ENCODE results near the gene IRF5.

The IRF5 gene

GRCh38 chr7:128937647-128938543 is at the start of gene IRF5:
Gene IRF5, plus strand, starts transcription at chr7:128937927. Its CDS starts 4,155 bp downstream, at chr7:128942082.
- peaks cover 2% of the 10 kb centered on the region for H3K27me3 ChIP-seq (ENCODE audit: control insufficient read depth, insufficient read depth, low read length)
- H3K9ac ChIP-seq (ENCODE audit: low read length), result no peak within 1 kb of the TSS
- no peaks in the 10 kb centered on the region for H3K36me3 ChIP-seq (ENCODE audit: control insufficient read depth, insufficient read depth, low read length)
- no peaks in the 10 kb centered on the region for H3K4me1 ChIP-seq (ENCODE audit: control insufficient read depth, insufficient read depth, low read length)
- H3K27ac ChIP-seq (ENCODE audit: low read depth, low read length), result no peak within 1 kb of the TSS
- peak within 1 kb of the TSS; percentile 75 for H3K4me3 ChIP-seq (ENCODE audit: low read length)

- Histone ChIP-seq H3K36me3 (ENCODE audit: control insufficient read depth, insufficient read depth, low read length) (no peaks in the 10 kb centered on the region), H3K27ac (ENCODE audit: low read depth, low read length) (no peak overlapping the region), H3K4me1 (ENCODE audit: control insufficient read depth, insufficient read depth, low read length) (no peaks in the 10 kb centered on the region), H3K27me3 (ENCODE audit: control insufficient read depth, insufficient read depth, low read length) (peaks cover 16% of the 10 kb centered on the region), H3K9ac (ENCODE audit: low read length) (no peak overlapping the region), H3K4me3 (ENCODE audit: low read length) (no peak overlapping the region)
These were observed 49.5 kb upstream of the IRF5 start for GRCh38 chr7:128888039-128888755.

- no peaks in the 10 kb centered on the region for H3K4me1 ChIP-seq (ENCODE audit: control insufficient read depth, insufficient read depth, low read length)
- no peak overlapping the region for H3K9ac ChIP-seq (ENCODE audit: low read length)
- H3K36me3 ChIP-seq (ENCODE audit: control insufficient read depth, insufficient read depth, low read length), result no peaks in the 10 kb centered on the region
- H3K27ac ChIP-seq (ENCODE audit: low read depth, low read length), result no peak overlapping the region
- H3K27me3 ChIP-seq (ENCODE audit: control insufficient read depth, insufficient read depth, low read length), result peaks cover 16% of the 10 kb centered on the region
- H3K4me3 ChIP-seq (ENCODE audit: low read length), result no peak overlapping the region
These were observed 49.0 kb upstream of the IRF5 start for GRCh38 chr7:128888756-128889095.

- H3K4me3 ChIP-seq (ENCODE audit: low read length), result no peak overlapping the region
- H3K27me3 ChIP-seq (ENCODE audit: control insufficient read depth, insufficient read depth, low read length), result peaks cover 16% of the 10 kb centered on the region
- no peak overlapping the region for H3K9ac ChIP-seq (ENCODE audit: low read length)
- no peaks in the 10 kb centered on the region for H3K36me3 ChIP-seq (ENCODE audit: control insufficient read depth, insufficient read depth, low read length)
- H3K4me1 ChIP-seq (ENCODE audit: control insufficient read depth, insufficient read depth, low read length), result no peaks in the 10 kb centered on the region
- H3K27ac ChIP-seq (ENCODE audit: low read depth, low read length), result no peak overlapping the region
These were observed 48.6 kb upstream of the IRF5 start for GRCh38 chr7:128889121-128889520.

GRCh38 chr7:128890306-128891109 is 47.2 kb upstream of the IRF5 start:
- Histone ChIP-seq H3K4me3 (ENCODE audit: low read length) (no peak overlapping the region), H3K27me3 (ENCODE audit: control insufficient read depth, insufficient read depth, low read length) (peaks cover 16% of the 10 kb centered on the region), H3K27ac (ENCODE audit: low read depth, low read length) (no peak overlapping the region)

GRCh38 chr7:128891110-128891941 is 46.4 kb upstream of the IRF5 start:
- Histone ChIP-seq H3K4me1 (ENCODE audit: control insufficient read depth, insufficient read depth, low read length) (no peaks in the 10 kb centered on the region), H3K9ac (ENCODE audit: low read length) (no peak overlapping the region), H3K27me3 (ENCODE audit: control insufficient read depth, insufficient read depth, low read length) (peaks cover 16% of the 10 kb centered on the region), H3K36me3 (ENCODE audit: control insufficient read depth, insufficient read depth, low read length) (no peaks in the 10 kb centered on the region), H3K4me3 (ENCODE audit: low read length) (no peak overlapping the region), H3K27ac (ENCODE audit: low read depth, low read length) (no peak overlapping the region)

More at GRCh38 chr7:128890306-128891109, 47.2 kb upstream of the IRF5 start:
- no peaks in the 10 kb centered on the region for H3K4me1 ChIP-seq (ENCODE audit: control insufficient read depth, insufficient read depth, low read length)
- H3K9ac ChIP-seq (ENCODE audit: low read length), result no peak overlapping the region
- H3K36me3 ChIP-seq (ENCODE audit: control insufficient read depth, insufficient read depth, low read length), result no peaks in the 10 kb centered on the region

- H3K36me3 ChIP-seq (ENCODE audit: control insufficient read depth, insufficient read depth, low read length), result no peaks in the 10 kb centered on the region
- no peak overlapping the region for H3K27ac ChIP-seq (ENCODE audit: low read depth, low read length)
- no peak overlapping the region for H3K4me3 ChIP-seq (ENCODE audit: low read length)
- no peaks in the 10 kb centered on the region for H3K4me1 ChIP-seq (ENCODE audit: control insufficient read depth, insufficient read depth, low read length)
- peaks cover 16% of the 10 kb centered on the region for H3K27me3 ChIP-seq (ENCODE audit: control insufficient read depth, insufficient read depth, low read length)
- H3K9ac ChIP-seq (ENCODE audit: low read length), result no peak overlapping the region
These were observed 45.8 kb upstream of the IRF5 start for GRCh38 chr7:128891942-128892269.

- Histone ChIP-seq H3K9ac (ENCODE audit: low read length) (no peak overlapping the region), H3K27ac (ENCODE audit: low read depth, low read length) (no peak overlapping the region), H3K27me3 (ENCODE audit: control insufficient read depth, insufficient read depth, low read length) (peaks cover 16% of the 10 kb centered on the region), H3K36me3 (ENCODE audit: control insufficient read depth, insufficient read depth, low read length) (no peaks in the 10 kb centered on the region), H3K4me3 (ENCODE audit: low read length) (no peak overlapping the region), H3K4me1 (ENCODE audit: control insufficient read depth, insufficient read depth, low read length) (no peaks in the 10 kb centered on the region)
These were observed 45.0 kb upstream of the IRF5 start for GRCh38 chr7:128892521-128893250.

- Histone ChIP-seq H3K9ac (ENCODE audit: low read length) (no peak overlapping the region), H3K4me1 (ENCODE audit: control insufficient read depth, insufficient read depth, low read length) (no peaks in the 10 kb centered on the region), H3K36me3 (ENCODE audit: control insufficient read depth, insufficient read depth, low read length) (no peaks in the 10 kb centered on the region), H3K4me3 (ENCODE audit: low read length) (no peak overlapping the region), H3K27ac (ENCODE audit: low read depth, low read length) (no peak overlapping the region), H3K27me3 (ENCODE audit: control insufficient read depth, insufficient read depth, low read length) (peaks cover 14% of the 10 kb centered on the region)
These were observed 44.3 kb upstream of the IRF5 start for GRCh38 chr7:128893251-128894100.

GRCh38 chr7:128894101-128894440 is 43.7 kb upstream of the IRF5 start:
- H3K36me3 ChIP-seq (ENCODE audit: control insufficient read depth, insufficient read depth, low read length), result no peaks in the 10 kb centered on the region
- H3K27me3 ChIP-seq (ENCODE audit: control insufficient read depth, insufficient read depth, low read length), result peaks cover 12% of the 10 kb centered on the region
- no peak overlapping the region for H3K4me3 ChIP-seq (ENCODE audit: low read length)

GRCh38 chr7:128895320-128895719 is 42.4 kb upstream of the IRF5 start:
- peaks cover 9% of the 10 kb centered on the region for H3K27me3 ChIP-seq (ENCODE audit: control insufficient read depth, insufficient read depth, low read length)
- no peaks in the 10 kb centered on the region for H3K4me1 ChIP-seq (ENCODE audit: control insufficient read depth, insufficient read depth, low read length)
- H3K36me3 ChIP-seq (ENCODE audit: control insufficient read depth, insufficient read depth, low read length), result no peaks in the 10 kb centered on the region
- H3K9ac ChIP-seq (ENCODE audit: low read length), result no peak overlapping the region
- H3K4me3 ChIP-seq (ENCODE audit: low read length), result no peak overlapping the region
- no peak overlapping the region for H3K27ac ChIP-seq (ENCODE audit: low read depth, low read length)

More at GRCh38 chr7:128894101-128894440, 43.7 kb upstream of the IRF5 start:
- H3K4me1 ChIP-seq (ENCODE audit: control insufficient read depth, insufficient read depth, low read length), result no peaks in the 10 kb centered on the region
- H3K27ac ChIP-seq (ENCODE audit: low read depth, low read length), result no peak overlapping the region
- no peak overlapping the region for H3K9ac ChIP-seq (ENCODE audit: low read length)
